Rectal smooth muscle tissue (tissue), 1 donor: ENCODE measurements around the gene PCBP4.

Experiments
- H3K27ac ChIP-seq: one replicate; pipeline ENCODE4 v1.7.0; 2013; ENCODE audit warnings: low read depth, low read length, inconsistent platforms
- H3K27me3 ChIP-seq: one replicate; pipeline ENCODE4 v1.7.0; 2013; ENCODE audit warnings: low read length; ENCODE audit not compliant: control insufficient read depth, insufficient read depth
- H3K36me3 ChIP-seq: one replicate; pipeline ENCODE4 v1.7.0; 2013; ENCODE audit warnings: low read length; ENCODE audit not compliant: control insufficient read depth, insufficient read depth
- H3K4me1 ChIP-seq: one replicate; pipeline ENCODE4 v1.7.0; 2013; ENCODE audit warnings: low read length; ENCODE audit not compliant: control insufficient read depth, insufficient read depth
- H3K4me3 ChIP-seq: one replicate; pipeline ENCODE4 v1.7.0; 2013; ENCODE audit warnings: low read length
- H3K9ac ChIP-seq: one replicate; pipeline ENCODE4 v1.7.0; 2013; ENCODE audit warnings: low read length

Gene PCBP4

GRCh38 chr3:51975852-51976549 lies 8.7 kb upstream of the PCBP4 start:
- Histone ChIP-seq H3K27me3 (no peaks in the 10 kb centered on the region), H3K9ac (no peak overlapping the region), H3K4me3 (peak overlapping the region; percentile 89), H3K27ac (peak overlapping the region; percentile 88), H3K4me1 (peaks cover 11% of the 10 kb centered on the region), H3K36me3 (no peaks in the 10 kb centered on the region)

- peak within 1 kb of the TSS; percentile 91 for H3K9ac ChIP-seq
- no peaks in the 10 kb centered on the region for H3K36me3 ChIP-seq
- peak within 1 kb of the TSS; percentile 88 for H3K27ac ChIP-seq
- H3K27me3 ChIP-seq: no peaks in the 10 kb centered on the region
- peak within 1 kb of the TSS; percentile 89 for H3K4me3 ChIP-seq
- peaks cover 11% of the 10 kb centered on the region for H3K4me1 ChIP-seq
These were observed 8.0 kb upstream of the PCBP4 start, which contains the start of gene ABHD14A for GRCh38 chr3:51974963-51975851. Gene ABHD14A, plus strand, starts transcription at chr3:51975064. Its CDS starts 72 bp downstream, at chr3:51975136.

- H3K4me3 ChIP-seq: peak overlapping the region; percentile 89
- peaks cover 11% of the 10 kb centered on the region for H3K4me1 ChIP-seq
- H3K9ac ChIP-seq: peak overlapping the region; percentile 25
- no peaks in the 10 kb centered on the region for H3K27me3 ChIP-seq
- H3K27ac ChIP-seq: peak overlapping the region; percentile 88
- H3K36me3 ChIP-seq: no peaks in the 10 kb centered on the region
These were observed 7.2 kb upstream of the PCBP4 start for GRCh38 chr3:51974277-51974962.

GRCh38 chr3:51971350-51971749 lies 4.1 kb upstream of the PCBP4 start:
- Histone ChIP-seq H3K27ac (no peak overlapping the region), H3K4me1 (peaks cover 11% of the 10 kb centered on the region), H3K4me3 (no peak overlapping the region), H3K9ac (no peak overlapping the region), H3K27me3 (no peaks in the 10 kb centered on the region), H3K36me3 (no peaks in the 10 kb centered on the region)

GRCh38 chr3:51970606-51971300 lies 3.5 kb upstream of the PCBP4 start:
- Histone ChIP-seq H3K9ac (no peak overlapping the region), H3K4me1 (peaks cover 13% of the 10 kb centered on the region), H3K27me3 (no peaks in the 10 kb centered on the region), H3K36me3 (no peaks in the 10 kb centered on the region), H3K27ac (no peak overlapping the region), H3K4me3 (no peak overlapping the region)

GRCh38 chr3:51969841-51970240 lies 2.6 kb upstream of the PCBP4 start:
- no peak overlapping the region for H3K27ac ChIP-seq
- peaks cover 9% of the 10 kb centered on the region for H3K4me1 ChIP-seq
- H3K36me3 ChIP-seq: no peaks in the 10 kb centered on the region

GRCh38 chr3:51968883-51969678 lies 1.8 kb upstream of the PCBP4 start:
- H3K27ac ChIP-seq: no peak overlapping the region
- H3K4me3 ChIP-seq: no peak overlapping the region
- no peaks in the 10 kb centered on the region for H3K36me3 ChIP-seq
- peaks cover 3% of the 10 kb centered on the region for H3K4me1 ChIP-seq
- H3K27me3 ChIP-seq: no peaks in the 10 kb centered on the region
- H3K9ac ChIP-seq: no peak overlapping the region

More at GRCh38 chr3:51969841-51970240, 2.6 kb upstream of the PCBP4 start:
- no peak overlapping the region for H3K9ac ChIP-seq
- no peaks in the 10 kb centered on the region for H3K27me3 ChIP-seq
- no peak overlapping the region for H3K4me3 ChIP-seq

GRCh38 chr3:51968170-51968775 lies 1.0 kb upstream of the PCBP4 start:
- Histone ChIP-seq H3K9ac (peak overlapping the region; percentile 39), H3K27me3 (no peaks in the 10 kb centered on the region), H3K4me1 (peaks cover 2% of the 10 kb centered on the region), H3K36me3 (no peaks in the 10 kb centered on the region), H3K27ac (peak overlapping the region; percentile 85), H3K4me3 (peak overlapping the region; percentile 74)

- H3K27ac ChIP-seq: peak overlapping the region; percentile 72
- H3K36me3 ChIP-seq: no peaks in the 10 kb centered on the region
- peak overlapping the region; percentile 84 for H3K9ac ChIP-seq
- no peaks in the 10 kb centered on the region for H3K27me3 ChIP-seq
- H3K4me3 ChIP-seq: peak overlapping the region; percentile 90
- peaks cover 2% of the 10 kb centered on the region for H3K4me1 ChIP-seq
These were observed 301 bp downstream of the PCBP4 start for GRCh38 chr3:51966922-51967383.

- Histone ChIP-seq H3K27ac (peak overlapping the region; percentile 72), H3K36me3 (no peaks in the 10 kb centered on the region), H3K4me1 (peaks cover 2% of the 10 kb centered on the region), H3K9ac (peak overlapping the region; percentile 84), H3K4me3 (peak overlapping the region; percentile 90), H3K27me3 (no peaks in the 10 kb centered on the region)
These were observed 768 bp downstream of the PCBP4 start for GRCh38 chr3:51966486-51966885.

GRCh38 chr3:51966016-51966415 lies 1.2 kb downstream of the PCBP4 start:
- no peak overlapping the region for H3K9ac ChIP-seq
- no peak overlapping the region for H3K27ac ChIP-seq
- peaks cover 2% of the 10 kb centered on the region for H3K4me1 ChIP-seq
- H3K36me3 ChIP-seq: no peaks in the 10 kb centered on the region
- H3K4me3 ChIP-seq: peak overlapping the region; percentile 90
- H3K27me3 ChIP-seq: no peaks in the 10 kb centered on the region
